Activated T-cell treated with anti-CD3 and anti-CD28 coated beads, Interleukin-2, amount 50 U/mL, for 4 hours (primary cell): ENCODE results near the gene TRAPPC5. TPM values are rescaled to one million over a fixed set of nuclear protein-coding genes. Genes with fewer than 3 reads are reported as not detected.

ENCODE experiments used
- ATAC-seq, 2 donors: fragments of 200-7000 bp; cut with Tn5 transposase; one replicate each; pipeline ENCODE4 v1.10.0; 2021
- DNase-seq: peaks from one replicate; pipeline ENCODE4 v3.0.0-alpha.2; 2020
- H3K27me3 Mint-ChIP-seq: one replicate; pipeline ENCODE4 v1.8.0; 2021; ENCODE audit warnings: low read depth, mixed read lengths
- H3K36me3 Mint-ChIP-seq: one replicate; pipeline ENCODE4 v1.8.0; 2022; ENCODE audit warnings: mixed read lengths; ENCODE audit not compliant: insufficient read depth
- H3K4me1 Mint-ChIP-seq: one replicate; pipeline ENCODE4 v1.8.0; 2021; ENCODE audit warnings: low read depth, mixed read lengths
- H3K4me3 Mint-ChIP-seq: one replicate; pipeline ENCODE4 v1.8.0; 2021; ENCODE audit warnings: mild to moderate bottlenecking, moderate library complexity, mixed read lengths
- H3K9me3 Mint-ChIP-seq: one replicate; pipeline ENCODE4 v1.8.0; 2021; ENCODE audit warnings: mixed read lengths
- total RNA-seq, 3 donors: library from RNA; stranded (reverse); gene quantifications; one replicate each; pipeline ENCODE4 v1.2.1, GENCODE V29; 2021

The TRAPPC5 gene
- total RNA-seq, 3 donors from 2014 or later: 81.3 to 112 (median 89.8) TPM

GRCh38 chr19:7734220-7735203 lies 53.9 kb downstream of the TRAPPC5 start:
- no peaks in the 10 kb centered on the region for H3K36me3 Mint-ChIP-seq
- ATAC-seq (no peak), DNase-seq (no peak)
- no peaks in the 10 kb centered on the region for H3K9me3 Mint-ChIP-seq
- no peak overlapping the region for H3K4me3 Mint-ChIP-seq
- H3K4me1 Mint-ChIP-seq: peaks cover 13% of the 10 kb centered on the region
- peaks cover 28% of the 10 kb centered on the region for H3K27me3 Mint-ChIP-seq

GRCh38 chr19:7736148-7736547 lies 55.5 kb downstream of the TRAPPC5 start:
- H3K4me3 Mint-ChIP-seq: no peak overlapping the region
- no peak for ATAC-seq
- peaks cover 18% of the 10 kb centered on the region for H3K27me3 Mint-ChIP-seq
- H3K36me3 Mint-ChIP-seq: no peaks in the 10 kb centered on the region
- peaks cover 8% of the 10 kb centered on the region for H3K4me1 Mint-ChIP-seq
- no peak for DNase-seq
- no peaks in the 10 kb centered on the region for H3K9me3 Mint-ChIP-seq

DNA sequence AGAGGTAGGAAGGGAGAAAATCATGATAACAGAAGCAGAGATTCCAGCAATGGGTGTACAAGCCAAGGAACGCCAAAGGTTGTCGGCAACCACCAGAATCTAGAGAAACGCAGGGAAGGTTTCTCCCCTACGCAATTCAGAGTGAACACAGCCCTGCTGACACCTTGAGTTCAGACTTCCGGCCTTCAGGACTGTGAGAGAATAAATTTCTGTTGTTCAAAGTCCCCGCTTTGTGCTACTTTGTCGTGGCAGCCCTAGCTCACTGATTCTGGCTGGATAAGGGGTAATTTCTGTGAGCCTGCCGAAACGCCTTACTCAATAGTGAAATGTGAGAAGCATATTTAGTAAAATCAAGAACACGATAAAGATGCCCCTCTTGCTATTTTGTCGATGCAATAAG lies 56.6 kb downstream of the TRAPPC5 start:
- no peak for DNase-seq
- no peak overlapping the region for H3K4me3 Mint-ChIP-seq
- no peaks in the 10 kb centered on the region for H3K9me3 Mint-ChIP-seq
- peaks cover 8% of the 10 kb centered on the region for H3K4me1 Mint-ChIP-seq
- no peaks in the 10 kb centered on the region for H3K36me3 Mint-ChIP-seq
- H3K27me3 Mint-ChIP-seq: peaks cover 10% of the 10 kb centered on the region
- no peak for ATAC-seq

Other genes starting within 250 kb of the TRAPPC5 start
- gene PEX11G, start 191.8 kb upstream of the TRAPPC5 start, total RNA-seq: 1 to 10 TPM in 1 of 3 donors, under 1 TPM in 2; 0.76 to 1.1 (median 0.90) TPM
- gene ZNF358, start 164.7 kb upstream of the TRAPPC5 start, total RNA-seq: 1 to 10 TPM; 4.8 to 5.6 (median 5.1) TPM
- 10 to 100 TPM; 20.5 to 27.4 (median 22.6) TPM for gene MCOLN1, start 158.2 kb upstream of the TRAPPC5 start, total RNA-seq
- 100 to 1,000 TPM; 106 to 121 (median 107) TPM for gene PNPLA6, start 145.1 kb upstream of the TRAPPC5 start, total RNA-seq
- under 1 TPM; 0.34 to 0.38 (median 0.38) TPM for gene CAMSAP3, start 85.0 kb upstream of the TRAPPC5 start, total RNA-seq
- gene XAB2, start 51.3 kb upstream of the TRAPPC5 start, total RNA-seq: 10 to 100 TPM; 64.6 to 76.1 (median 67.2) TPM
- gene PET100, start 51.0 kb upstream of the TRAPPC5 start, total RNA-seq: 100 to 1,000 TPM; 107 to 132 (median 128) TPM
- gene PCP2, start 47.1 kb upstream of the TRAPPC5 start, total RNA-seq: under 1 TPM in 1 of 3 donors, not detected in 2; 0.37 TPM
- 100 to 1,000 TPM; 113 to 119 (median 114) TPM for gene STXBP2, start 43.7 kb upstream of the TRAPPC5 start, total RNA-seq
- gene RETN, start 11.8 kb upstream of the TRAPPC5 start, total RNA-seq: not detected
- not detected for gene MCEMP1, start 3.7 kb upstream of the TRAPPC5 start, total RNA-seq
- 10 to 100 TPM in 2 of 3 donors, 1 to 10 TPM in 1; 6.9 to 52.7 (median 20.5) TPM for gene FCER2, start 21.3 kb downstream of the TRAPPC5 start, total RNA-seq
- not detected for gene CLEC4G, start 51.3 kb downstream of the TRAPPC5 start, total RNA-seq
- not detected for gene CD209, start 66.7 kb downstream of the TRAPPC5 start, total RNA-seq
- not detected for gene CLEC4M, start 82.4 kb downstream of the TRAPPC5 start, total RNA-seq
- gene EVI5L, start 149.4 kb downstream of the TRAPPC5 start, total RNA-seq: 1 to 10 TPM; 6.6 to 7.5 (median 7.1) TPM
- under 1 TPM in 2 of 3 donors, not detected in 1; 0.05 to 0.08 TPM for gene PRR36, start 193.6 kb downstream of the TRAPPC5 start, total RNA-seq
- under 1 TPM in 1 of 3 donors, not detected in 2; 0.05 TPM for gene LRRC8E, start 207.7 kb downstream of the TRAPPC5 start, total RNA-seq
- 10 to 100 TPM; 40.4 to 44.0 (median 43.3) TPM for gene MAP2K7, start 223.0 kb downstream of the TRAPPC5 start, total RNA-seq
- 1 to 10 TPM in 2 of 3 donors, under 1 TPM in 1; 0.74 to 2.4 (median 1.4) TPM for gene TGFBR3L, start 234.0 kb downstream of the TRAPPC5 start, total RNA-seq
- 10 to 100 TPM; 16.7 to 20.0 (median 18.8) TPM for gene SNAPC2, start 239.5 kb downstream of the TRAPPC5 start, total RNA-seq
- gene CTXN1, start 245.3 kb downstream of the TRAPPC5 start, total RNA-seq: 1 to 10 TPM in 1 of 3 donors, under 1 TPM in 2; 0.71 to 1.4 (median 0.95) TPM